Tibial nerve (tissue), 4 donors: Measurements from ENCODE around the gene FBXO4.

ENCODE experiments used
- EP300 ChIP-seq, 2 donors: sonication (generic); formaldehyde crosslinking; IDR thresholded peaks; one replicate each; pipeline ENCODE4 v1.6.1; 2017; ENCODE audit warnings: antibody characterized with exemption in 2 of 2, mild to moderate bottlenecking in 1 of 2
- POLR2A ChIP-seq, 2 donors: fragments of 450-650 bp; IDR thresholded peaks; one replicate each; pipeline ENCODE4 v1.6.1; 2017; ENCODE audit warnings: antibody characterized with exemption in 2 of 2, mild to moderate bottlenecking in 2 of 2, moderate library complexity in 2 of 2
- TF ChIP-seq, protein P1 (sequence below), 5 experiments: fragments of 200-600 bp in 3 of 5; fragments of 450-650 bp in 2 of 5; sonication (generic) in 3 of 5; IDR thresholded peaks; one replicate each; pipeline ENCODE4 v1.5.1; 2016 to 2019; ENCODE audit warnings: antibody characterized with exemption in 5 of 5, mild to moderate bottlenecking in 3 of 5, moderate library complexity in 2 of 5

DNA sequence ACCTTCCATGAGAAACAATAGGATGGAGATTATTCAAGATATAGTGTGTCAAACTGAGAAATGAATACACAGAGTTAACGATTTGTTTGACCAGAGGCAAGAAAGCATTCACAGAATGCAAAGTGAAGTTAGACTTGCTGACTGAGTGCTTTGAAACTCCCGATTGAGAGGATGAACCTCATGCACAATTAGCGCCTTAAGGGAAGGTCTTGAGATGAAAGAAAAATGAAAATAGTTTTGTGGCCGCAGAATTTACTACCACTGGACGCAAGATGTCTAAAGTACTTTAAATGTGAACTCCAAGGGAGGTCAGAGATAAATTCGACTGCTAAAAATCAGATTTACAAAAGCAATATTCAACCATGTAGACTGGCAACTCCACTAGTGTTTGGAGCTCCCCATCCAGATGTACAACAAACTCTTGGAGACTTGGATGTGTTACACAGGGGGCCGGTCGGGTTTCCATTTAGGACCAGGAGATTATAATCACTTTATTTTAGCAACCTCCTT is 21.6 kb upstream of the FBXO4 start:
- TF ChIP-seq, protein P1, sequence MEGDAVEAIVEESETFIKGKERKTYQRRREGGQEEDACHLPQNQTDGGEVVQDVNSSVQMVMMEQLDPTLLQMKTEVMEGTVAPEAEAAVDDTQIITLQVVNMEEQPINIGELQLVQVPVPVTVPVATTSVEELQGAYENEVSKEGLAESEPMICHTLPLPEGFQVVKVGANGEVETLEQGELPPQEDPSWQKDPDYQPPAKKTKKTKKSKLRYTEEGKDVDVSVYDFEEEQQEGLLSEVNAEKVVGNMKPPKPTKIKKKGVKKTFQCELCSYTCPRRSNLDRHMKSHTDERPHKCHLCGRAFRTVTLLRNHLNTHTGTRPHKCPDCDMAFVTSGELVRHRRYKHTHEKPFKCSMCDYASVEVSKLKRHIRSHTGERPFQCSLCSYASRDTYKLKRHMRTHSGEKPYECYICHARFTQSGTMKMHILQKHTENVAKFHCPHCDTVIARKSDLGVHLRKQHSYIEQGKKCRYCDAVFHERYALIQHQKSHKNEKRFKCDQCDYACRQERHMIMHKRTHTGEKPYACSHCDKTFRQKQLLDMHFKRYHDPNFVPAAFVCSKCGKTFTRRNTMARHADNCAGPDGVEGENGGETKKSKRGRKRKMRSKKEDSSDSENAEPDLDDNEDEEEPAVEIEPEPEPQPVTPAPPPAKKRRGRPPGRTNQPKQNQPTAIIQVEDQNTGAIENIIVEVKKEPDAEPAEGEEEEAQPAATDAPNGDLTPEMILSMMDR (IDR thresholded peaks at IDR 0.05): no peak
- TF ChIP-seq POLR2A (IDR thresholded peaks at IDR 0.05): no peak
- no peak for TF ChIP-seq EP300 (IDR thresholded peaks at IDR 0.05)
